Measurements from ENCODE around the gene SIK1. TPM values are rescaled to one million over a fixed set of nuclear protein-coding genes. Genes with fewer than 3 reads are reported as not detected.

The SIK1 gene
- total RNA-seq, 1 experiment from 2014 or later = 32.3 TPM

- H3K27ac ChIP-seq (ENCODE audit: low read length) = no peak overlapping the region
Observed at GRCh38 chr21:43366656-43367055, 60.3 kb downstream of the SIK1 start.

GRCh38 chr21:43365611-43366426 lies 61.1 kb downstream of the SIK1 start:
- no peaks in the 10 kb centered on the region for H3K4me1 ChIP-seq (ENCODE audit: control insufficient read depth, insufficient read depth, low read length)
- no peaks in the 10 kb centered on the region for H3K27me3 ChIP-seq (ENCODE audit: control insufficient read depth, insufficient read depth, low read length)
- no peak overlapping the region for H3K4me3 ChIP-seq (ENCODE audit: low read depth in 2 of 2, low read length in 2 of 2)
- ATAC-seq (no peak), DNase-seq (ENCODE audit: low read depth, low spot score) (no peak)
- intact Hi-C loops (cut with micrococcal nuclease; ENCODE audit: unreplicated experiment) (no loop called here), in situ Hi-C loops (cut with HindIII; ENCODE audit: low pct_unique_long_range_greater_than_20kb, low sequenced_read_pairs) (no loop called here)
- H3K27ac ChIP-seq (ENCODE audit: low read length) = no peak overlapping the region
- ChIA-PET POLR2A (interaction anchor here (0.6 kb wide), 1 partner anchor 8 kb away, joined by 6 read pairs; no protein-coding TSS in a partner anchor), CTCF (interaction anchor here (0.9 kb wide), 1 partner anchor 42 kb away, joined by 3 read pairs; no protein-coding TSS in a partner anchor)
- TF ChIP-seq SIN3A (IDR thresholded peaks at IDR 0.05; ENCODE audit: borderline replicate concordance, insufficient read depth, low read depth, low read length) = no peak
- TF ChIP-seq CTCF (IDR thresholded peaks at IDR 0.05) = no peak
- no peak for TF ChIP-seq POLR2AphosphoS5 (IDR thresholded peaks at IDR 0.05; ENCODE audit: low read depth, low read length)
- no peak for TF ChIP-seq TCF7L2 (IDR thresholded peaks at IDR 0.05; ENCODE audit: low read depth, low read length)
- TF ChIP-seq REST (IDR thresholded peaks at IDR 0.05; ENCODE audit: insufficient read depth in 1 of 2, low read depth in 2 of 2, low read length in 1 of 2) = no peak
- no TSS peak for BruUV-seq (replicated peaks)
- H3K9me3 ChIP-seq (ENCODE audit: control insufficient read depth, insufficient read depth, low read depth, low read length) = no peaks in the 10 kb centered on the region
- H3K36me3 ChIP-seq (ENCODE audit: control insufficient read depth, insufficient read depth, low read length) = no peaks in the 10 kb centered on the region

More at GRCh38 chr21:43366656-43367055, 60.3 kb downstream of the SIK1 start:
- Histone ChIP-seq H3K36me3 (ENCODE audit: control insufficient read depth, insufficient read depth, low read length) (no peaks in the 10 kb centered on the region), H3K9me3 (ENCODE audit: control insufficient read depth, insufficient read depth, low read depth, low read length) (no peaks in the 10 kb centered on the region), H3K4me1 (ENCODE audit: control insufficient read depth, insufficient read depth, low read length) (no peaks in the 10 kb centered on the region), H3K4me3 (ENCODE audit: low read depth in 2 of 2, low read length in 2 of 2) (no peak overlapping the region), H3K27me3 (ENCODE audit: control insufficient read depth, insufficient read depth, low read length) (no peaks in the 10 kb centered on the region)
- ATAC-seq (no peak), DNase-seq (ENCODE audit: low read depth, low spot score) (no peak)
- in situ Hi-C loops (cut with HindIII; ENCODE audit: low pct_unique_long_range_greater_than_20kb, low sequenced_read_pairs) = no loop called here
- ChIA-PET CTCF (no interaction called here), POLR2A (interaction anchor here (0.6 kb wide), 1 partner anchor 9 kb away, joined by 6 read pairs; no protein-coding TSS in a partner anchor)
- intact Hi-C loops (cut with micrococcal nuclease; ENCODE audit: unreplicated experiment) = no loop called here
- no peak for TF ChIP-seq CTCF (IDR thresholded peaks at IDR 0.05)
- no peak for TF ChIP-seq TCF7L2 (IDR thresholded peaks at IDR 0.05; ENCODE audit: low read depth, low read length)
- TF ChIP-seq POLR2AphosphoS5 (IDR thresholded peaks at IDR 0.05; ENCODE audit: low read depth, low read length) = no peak
- no peak for TF ChIP-seq SIN3A (IDR thresholded peaks at IDR 0.05; ENCODE audit: borderline replicate concordance, insufficient read depth, low read depth, low read length)
- no TSS peak for BruUV-seq (replicated peaks)
